Occipital lobe (tissue), 2 donors: ENCODE data around the gene SAG. TPM values are rescaled to one million over a fixed set of nuclear protein-coding genes. Genes with fewer than 3 reads are reported as not detected.
A peak's percentile ranks its signal among the peaks of the same experiment; 100 is the strongest.

Experiments used
- DNase-seq: peaks from one replicate; lab custom pipeline; 2025; lab: John Stamatoyannopoulos, UW
- total RNA-seq: library from RNA; depleted of rRNA; stranded (reverse); fragments of >200 nt; gene quantifications from one replicate; pipeline ENCODE4 v1.2.3, GENCODE V29; 2014

Gene SAG
- total RNA-seq: not detected

GRCh38 chr2:233307565-233307964, at the start of gene SAG:
Gene SAG (plus strand): TSS chr2:233307816. CDS start chr2:233309190, 1,374 bp downstream.
- DNase-seq: no peak

- no peak for DNase-seq
These were observed 49.4 kb upstream of the SAG start for GRCh38 chr2:233258211-233258610.

- no peak for DNase-seq
These were observed 47.9 kb upstream of the SAG start for GRCh38 chr2:233259730-233260129.

- no peak for DNase-seq
These were observed 47.0 kb upstream of the SAG start for GRCh38 chr2:233260661-233261060.

GRCh38 chr2:233261819-233262555, 45.6 kb upstream of the SAG start:
- DNase-seq: no peak

- DNase-seq: no peak
These were observed 45.1 kb upstream of the SAG start for GRCh38 chr2:233262562-233262961.

- no peak for DNase-seq
These were observed 44.5 kb upstream of the SAG start for GRCh38 chr2:233263045-233263570.

GRCh38 chr2:233264667-233265066, 42.9 kb upstream of the SAG start:
- DNase-seq: no peak

GRCh38 chr2:233265899-233266431, 41.7 kb upstream of the SAG start:
- DNase-seq: peak; percentile 39

- no peak for DNase-seq
These were observed 41.1 kb upstream of the SAG start for GRCh38 chr2:233266481-233266880.

- no peak for DNase-seq
These were observed 39.9 kb upstream of the SAG start for GRCh38 chr2:233267516-233268245.

GRCh38 chr2:233270366-233270765, 37.2 kb upstream of the SAG start:
- DNase-seq: no peak

GRCh38 chr2:233270951-233271350, 36.7 kb upstream of the SAG start:
- no peak for DNase-seq

GRCh38 chr2:233271693-233272092, 35.9 kb upstream of the SAG start:
- DNase-seq: no peak

- no peak for DNase-seq
These were observed 34.5 kb upstream of the SAG start for GRCh38 chr2:233273120-233273519.

GRCh38 chr2:233275223-233275622, 32.4 kb upstream of the SAG start:
- no peak for DNase-seq

- no peak for DNase-seq
These were observed 28.7 kb upstream of the SAG start for GRCh38 chr2:233278921-233279320.

- DNase-seq: no peak
These were observed 27.4 kb upstream of the SAG start for GRCh38 chr2:233280114-233280693.

GRCh38 chr2:233281553-233281952, 26.1 kb upstream of the SAG start:
- no peak for DNase-seq

GRCh38 chr2:233281992-233282603, 25.5 kb upstream of the SAG start:
- DNase-seq: no peak

GRCh38 chr2:233285921-233286320, 21.7 kb upstream of the SAG start:
- DNase-seq: no peak

GRCh38 chr2:233287871-233288270, 19.7 kb upstream of the SAG start:
- DNase-seq: peak; percentile 22
